Raji (cell line): ENCODE data around the gene ELMO1.

Experiments used
- POLR2A ChIP-seq: IDR thresholded peaks from 2 replicates; pipeline ENCODE4 v1.6.1; 2011; ENCODE audit warnings: low read depth, low read length, control low read depth; ENCODE audit not compliant: insufficient read depth

The ELMO1 gene

DNA sequence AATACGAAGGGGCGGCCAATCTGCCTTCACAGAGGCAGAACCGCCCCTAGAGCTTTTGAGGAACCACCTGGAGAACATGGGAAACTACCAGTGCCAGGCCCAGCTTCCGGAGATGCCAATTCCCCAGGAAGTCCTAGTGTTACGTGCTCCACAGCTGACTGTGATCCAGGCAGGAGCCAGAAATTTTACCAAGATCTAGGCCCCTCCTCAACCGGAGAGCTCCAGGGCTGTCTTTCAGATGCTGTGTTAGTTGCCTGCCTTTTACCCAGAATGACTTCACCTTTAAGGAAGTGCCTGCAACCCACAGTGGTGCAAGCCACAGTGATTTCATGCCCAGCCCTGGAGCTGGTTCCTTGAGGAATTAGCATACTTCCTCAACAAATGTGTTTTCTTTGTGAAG is 62.9 kb downstream of the ELMO1 start:
- TF ChIP-seq POLR2A = no peak

GRCh38 chr7:37382546-37383088 is 66.0 kb downstream of the ELMO1 start:
- TF ChIP-seq POLR2A = no peak

DNA sequence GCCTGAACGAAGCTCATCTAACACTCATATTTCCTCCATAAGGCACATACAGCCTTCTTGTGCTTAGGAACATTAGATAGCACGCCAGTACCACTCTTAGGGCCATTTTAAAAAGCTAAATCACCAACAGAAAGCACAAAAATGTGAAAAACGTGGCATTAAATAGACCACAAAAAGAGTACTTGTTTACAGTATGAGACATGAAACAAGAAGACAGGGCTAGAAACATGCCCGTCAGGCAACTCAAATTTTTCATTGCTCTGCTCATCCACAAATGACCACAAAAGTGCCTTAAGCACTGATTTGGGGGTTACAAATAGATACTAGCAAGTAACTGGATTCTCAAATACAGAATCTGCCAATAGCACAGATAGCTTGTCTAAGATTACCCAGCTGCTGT is 67.8 kb downstream of the ELMO1 start:
- no peak for TF ChIP-seq POLR2A

DNA sequence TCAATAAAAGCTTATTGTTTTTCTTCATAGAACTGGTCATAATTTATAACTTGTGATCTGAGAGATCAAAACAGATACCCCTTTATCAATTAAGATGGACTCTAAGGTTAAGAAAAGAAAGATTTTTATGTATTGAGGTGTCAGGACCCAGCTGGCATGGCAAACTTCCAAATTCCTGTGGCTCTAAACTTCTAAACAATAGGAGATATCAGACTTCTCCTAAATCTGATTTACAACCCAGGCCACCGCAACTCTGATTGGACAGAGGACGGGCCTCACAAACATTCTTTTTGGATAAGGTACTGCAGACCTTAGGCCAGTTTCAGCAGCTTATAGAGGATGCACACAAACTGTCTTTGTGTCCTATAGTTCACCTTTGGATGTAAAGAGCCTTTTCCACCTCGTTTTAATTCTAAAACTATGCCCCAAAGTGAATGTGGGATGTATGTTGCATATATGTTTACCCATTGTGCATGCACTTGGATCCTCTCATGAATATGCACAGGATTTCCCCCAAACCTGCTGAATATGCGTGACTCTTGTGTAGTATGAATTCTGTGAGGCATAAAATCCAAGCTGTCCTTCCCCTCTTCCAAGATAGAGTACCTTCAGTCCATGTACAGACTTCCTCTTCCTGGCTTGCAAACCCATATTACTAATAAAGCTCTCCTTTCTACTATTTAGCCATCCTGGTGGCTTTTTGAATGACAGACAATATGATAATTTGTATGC is 69.0 kb downstream of the ELMO1 start:
- no peak for TF ChIP-seq POLR2A

GRCh38 chr7:37377231-37377630 is 71.4 kb downstream of the ELMO1 start:
- no peak for TF ChIP-seq POLR2A

DNA sequence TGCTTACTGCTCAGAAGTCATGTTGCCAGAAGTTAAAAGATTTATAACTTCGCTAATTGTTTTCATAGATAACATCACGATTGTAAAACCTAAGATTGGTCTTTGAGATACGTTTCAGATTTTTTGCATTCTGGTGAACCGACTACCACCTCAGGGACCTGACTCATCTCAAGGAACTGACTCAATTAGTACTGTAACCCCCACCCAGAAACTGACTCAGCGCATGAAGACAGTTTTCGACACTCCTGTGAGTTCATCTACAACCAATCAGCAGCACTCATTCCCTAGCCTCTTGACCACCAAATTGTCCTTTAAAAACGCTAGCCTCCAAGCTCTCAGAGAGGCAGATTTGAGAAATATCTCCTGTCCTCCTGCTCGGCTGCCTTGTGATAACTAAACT is 72.3 kb downstream of the ELMO1 start:
- no peak for TF ChIP-seq POLR2A

- TF ChIP-seq POLR2A = no peak
These were observed 75.9 kb downstream of the ELMO1 start for GRCh38 chr7:37372750-37373149.

DNA sequence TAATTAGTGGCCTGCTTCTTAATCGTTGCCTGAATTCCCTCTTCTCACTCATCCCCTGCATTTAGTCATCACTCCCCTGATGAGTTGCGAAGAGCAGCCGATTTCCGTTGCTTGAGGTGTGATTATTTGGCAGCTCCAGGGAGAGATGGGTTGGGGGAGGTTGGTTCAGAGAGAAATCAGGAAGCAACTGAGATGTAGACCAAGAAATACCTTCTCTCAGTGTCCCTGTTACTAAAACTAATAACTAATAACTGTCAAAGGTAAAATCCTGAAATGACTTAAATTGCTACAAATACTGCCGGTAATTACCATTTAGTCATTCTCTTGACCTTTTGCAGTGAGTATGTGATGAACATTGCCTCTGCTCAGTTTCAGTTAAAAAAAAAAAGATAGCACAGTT is 76.9 kb downstream of the ELMO1 start:
- TF ChIP-seq POLR2A = no peak

- TF ChIP-seq POLR2A = no peak
These were observed 78.8 kb downstream of the ELMO1 start for GRCh38 chr7:37369906-37370305.

- TF ChIP-seq POLR2A = no peak
These were observed 80.1 kb downstream of the ELMO1 start for GRCh38 chr7:37368540-37368939.

DNA sequence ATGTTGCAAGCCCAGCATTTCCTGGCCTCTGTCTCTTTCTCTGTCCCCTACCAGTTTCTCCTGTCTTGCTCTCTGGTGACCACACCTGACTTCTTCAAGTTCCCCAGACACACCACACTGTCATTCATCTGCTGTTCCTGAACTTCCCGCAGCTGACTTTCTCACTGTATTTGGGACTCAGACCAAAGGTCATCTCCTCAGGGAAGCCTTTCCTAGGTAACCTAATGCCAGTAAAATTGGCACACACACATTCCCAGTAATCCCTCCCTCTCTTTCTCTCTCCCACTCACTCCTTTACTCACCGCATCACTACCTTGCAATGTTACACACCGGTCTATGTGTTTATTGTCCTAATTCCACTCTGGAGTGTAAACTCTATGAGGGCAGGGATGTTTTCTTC is 81.7 kb downstream of the ELMO1 start:
- no peak for TF ChIP-seq POLR2A

- no peak for TF ChIP-seq POLR2A
These were observed 82.2 kb downstream of the ELMO1 start for GRCh38 chr7:37366445-37366844.

DNA sequence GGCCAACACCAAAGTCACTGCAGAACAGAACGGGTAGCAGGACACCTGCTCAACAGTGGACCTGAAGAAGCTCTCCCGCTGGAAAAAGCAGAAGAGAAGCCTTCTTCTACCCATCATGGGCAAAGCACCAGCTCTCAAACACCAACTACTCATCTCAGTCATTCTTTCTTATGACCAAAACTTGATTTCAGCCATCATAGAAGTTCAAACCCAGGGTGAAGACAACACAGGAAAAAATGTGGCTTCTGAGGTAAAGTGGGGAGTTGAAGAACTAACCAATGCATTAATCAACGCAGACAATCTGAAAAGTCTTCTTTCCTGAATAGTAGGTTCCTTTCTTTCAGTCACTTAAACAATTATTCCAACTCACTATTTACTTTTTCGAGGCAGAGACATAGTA is 83.3 kb downstream of the ELMO1 start:
- TF ChIP-seq POLR2A = no peak

DNA sequence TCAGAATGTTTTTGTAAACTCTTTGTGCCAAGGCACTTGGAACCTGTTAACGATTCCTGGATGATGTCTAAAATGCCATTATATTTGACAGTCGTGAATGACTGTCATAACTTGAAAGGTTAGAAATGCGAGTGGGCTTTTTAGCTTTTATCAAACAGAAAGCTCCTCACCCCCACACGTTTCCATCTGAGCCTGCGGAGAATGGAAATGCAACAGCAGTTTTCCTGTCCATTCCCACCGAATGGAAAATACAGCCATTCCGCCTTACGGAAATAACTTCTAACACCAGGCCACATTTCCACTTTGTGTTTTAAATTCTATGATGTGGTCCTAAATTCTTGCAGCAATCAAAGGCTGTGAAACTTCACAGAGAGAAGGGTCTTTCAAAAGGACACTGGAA is 83.8 kb downstream of the ELMO1 start:
- TF ChIP-seq POLR2A = no peak

DNA sequence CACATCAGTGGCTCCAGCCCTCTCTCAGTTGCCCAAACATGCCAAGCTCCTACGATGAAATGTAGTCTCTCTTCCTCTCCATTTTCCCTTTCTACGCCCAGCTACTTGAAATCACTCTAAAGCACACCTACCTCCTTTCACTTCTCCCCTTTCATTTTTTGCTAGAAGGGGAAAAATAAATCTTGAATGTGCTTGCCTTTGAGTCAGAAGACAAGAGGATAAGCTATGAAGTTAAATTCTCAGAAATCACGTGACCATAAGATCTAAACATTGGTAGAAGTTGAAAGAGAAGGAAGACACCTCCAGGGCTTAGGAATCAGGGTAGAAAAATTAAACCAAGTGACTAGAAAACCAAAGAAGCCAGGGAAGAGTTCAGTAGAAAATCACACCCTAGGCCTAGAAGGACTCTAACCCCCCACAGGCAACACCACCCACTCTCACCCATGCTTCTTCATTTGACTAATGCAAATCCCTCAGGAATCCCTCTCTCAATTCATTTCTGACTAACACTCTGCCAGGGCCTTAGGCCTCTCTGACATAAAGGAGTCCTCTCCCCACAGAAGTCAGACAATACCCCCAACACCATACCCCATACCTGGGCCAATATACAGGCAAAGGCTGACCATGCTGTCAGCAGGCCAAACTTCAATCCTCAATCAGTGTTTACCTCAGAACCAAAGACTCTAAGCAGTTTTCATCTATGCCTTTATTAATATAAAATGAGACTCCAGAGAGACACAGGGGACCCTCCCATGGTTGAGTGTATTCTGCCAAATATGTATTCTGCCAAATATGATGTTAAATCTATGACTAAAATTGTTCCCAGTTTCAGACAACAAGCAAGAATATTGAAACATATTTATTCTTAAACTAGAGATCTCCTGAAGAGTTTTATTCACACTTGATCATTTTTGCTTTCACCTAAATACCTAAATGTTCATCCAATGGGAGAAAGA is 84.8 kb downstream of the ELMO1 start:
- TF ChIP-seq POLR2A = no peak

- TF ChIP-seq POLR2A = no peak
These were observed 85.9 kb downstream of the ELMO1 start for GRCh38 chr7:37362802-37363201.

- no peak for TF ChIP-seq POLR2A
These were observed 88.2 kb downstream of the ELMO1 start for GRCh38 chr7:37360484-37360883.
